GM12892 (cell line): Measurements from ENCODE around the gene PMEPA1.

ENCODE experiments used
- DNase-seq: peaks from one replicate; pipeline ENCODE4 v3.0.0; 2011; ENCODE audit not compliant: insufficient read length
- FAIRE-seq: peaks from 2 replicates; lab custom pipeline; 2011; peaks lifted over from hg19 to GRCh38; lab: Jason Lieb, UNC
- POLR2A ChIP-seq: IDR thresholded peaks from 2 replicates; pipeline ENCODE4 v1.6.1; 2011; ENCODE audit warnings: low read depth, low read length, control low read depth
- POLR2AphosphoS5 ChIP-seq: IDR thresholded peaks from 2 replicates; pipeline ENCODE4 v1.6.1; 2011; ENCODE audit warnings: low read depth, low read length, control low read depth
- TAF1 ChIP-seq: IDR thresholded peaks from 2 replicates; pipeline ENCODE4 v1.6.1; 2011; ENCODE audit warnings: low read depth, mild to moderate bottlenecking, control low read depth, low read length, borderline replicate concordance

Gene PMEPA1

DNA sequence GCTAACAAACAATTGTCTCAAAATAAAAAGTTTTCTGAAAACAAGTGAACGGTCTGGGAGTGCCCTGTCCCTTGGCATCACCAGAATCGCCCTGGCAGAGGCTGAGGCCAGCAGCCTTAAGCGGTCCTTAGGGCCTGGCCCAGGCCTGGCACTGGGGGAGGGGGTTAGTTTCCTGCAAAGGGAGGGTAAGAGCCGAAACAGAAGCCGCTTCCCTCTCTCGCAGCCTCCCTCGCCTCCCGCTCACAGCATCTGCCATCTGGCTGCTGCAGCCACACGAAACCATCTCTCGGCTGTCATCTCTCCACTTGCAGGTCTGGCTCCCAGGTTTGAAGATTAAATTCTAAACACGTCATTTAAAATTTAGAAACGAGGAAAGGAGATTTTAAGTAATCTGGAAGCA is 31.5 kb downstream of the PMEPA1 start:
- no peak for FAIRE-seq
- no peak for DNase-seq
- no peak for TF ChIP-seq POLR2A
- no peak for TF ChIP-seq POLR2AphosphoS5
- TF ChIP-seq TAF1 = no peak

GRCh38 chr20:57677584-57677982 is 32.2 kb downstream of the PMEPA1 start:
- DNase-seq (no peak), FAIRE-seq (no peak)
- TF ChIP-seq POLR2AphosphoS5 (no peak), TAF1 (no peak), POLR2A (no peak)

DNA sequence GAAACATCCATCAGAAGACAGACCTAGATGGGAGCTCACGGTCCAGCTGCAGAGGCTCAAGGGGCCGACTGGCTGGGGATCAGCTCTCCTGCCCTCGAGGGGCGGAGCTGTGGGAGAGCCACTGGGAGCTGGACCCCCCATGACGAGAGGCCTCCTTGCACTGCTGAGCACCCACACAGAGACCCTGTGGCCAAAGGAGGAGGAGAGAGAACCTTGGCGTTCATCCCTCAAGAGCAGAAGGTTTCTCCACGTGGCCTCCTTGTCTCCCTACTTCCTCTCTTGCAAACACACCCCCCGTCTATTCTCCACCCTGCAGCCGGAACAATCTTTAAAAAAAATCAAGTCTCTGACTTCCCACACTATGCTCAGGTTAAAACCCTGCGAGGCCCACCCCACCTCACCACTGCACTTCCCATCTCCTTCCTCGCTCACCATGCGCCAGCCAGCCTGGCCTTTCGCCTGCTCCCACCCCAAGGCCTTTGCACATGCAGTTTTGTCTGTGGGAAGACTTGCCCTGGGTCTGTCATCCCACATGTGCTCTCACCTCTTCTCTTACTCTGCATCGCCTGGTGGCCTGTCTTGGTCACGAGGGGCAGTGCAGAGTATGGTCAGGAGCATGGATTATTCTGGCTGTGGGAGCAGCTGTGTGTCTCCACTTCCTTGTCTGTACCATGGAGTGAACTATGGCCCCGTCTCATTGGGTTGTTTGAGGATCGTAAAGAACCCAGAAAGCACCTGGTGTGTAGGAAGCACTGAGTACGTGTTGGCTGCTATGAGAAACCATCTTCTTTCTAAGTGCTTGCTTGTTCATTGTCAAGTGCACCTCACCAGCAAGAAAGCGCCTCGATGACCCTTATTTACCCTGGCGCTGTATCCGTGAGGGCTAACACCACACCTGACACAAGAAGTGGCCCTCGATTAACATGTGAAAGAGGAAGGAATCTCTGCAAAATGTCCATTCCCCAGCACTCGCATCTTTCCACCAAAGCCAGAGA is 32.9 kb downstream of the PMEPA1 start:
- no peak for TF ChIP-seq POLR2A
- TF ChIP-seq TAF1 = no peak
- TF ChIP-seq POLR2AphosphoS5 = no peak
- no peak for DNase-seq
- no peak for FAIRE-seq

GRCh38 chr20:57675773-57676172 is 34.0 kb downstream of the PMEPA1 start:
- DNase-seq (no peak), FAIRE-seq (no peak)
- TF ChIP-seq POLR2AphosphoS5 (no peak), TAF1 (no peak), POLR2A (no peak)

GRCh38 chr20:57672953-57673575 is 36.8 kb downstream of the PMEPA1 start:
- no peak for FAIRE-seq
- no peak for TF ChIP-seq POLR2AphosphoS5
- TF ChIP-seq POLR2A = no peak
- no peak for TF ChIP-seq TAF1

DNA sequence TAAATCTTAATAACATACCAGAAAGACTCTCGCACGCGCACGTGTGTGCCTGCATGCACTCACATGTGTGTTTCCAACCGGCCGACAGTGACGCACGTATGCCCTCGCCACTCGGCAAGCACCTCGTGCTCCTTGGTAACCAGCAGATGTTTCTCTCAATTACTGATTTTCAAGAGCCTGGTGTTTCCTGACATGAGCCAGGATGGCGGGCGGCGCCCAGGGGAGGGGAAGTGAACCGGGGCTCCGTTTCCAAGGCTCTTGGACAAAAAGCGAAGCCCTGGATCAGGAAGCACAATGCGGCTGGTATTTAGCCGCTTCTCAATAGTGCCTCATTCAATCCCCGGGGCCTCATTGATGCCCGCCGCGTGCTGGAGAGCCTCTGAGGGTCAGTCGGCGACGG is 37.7 kb downstream of the PMEPA1 start:
- no peak for DNase-seq
- FAIRE-seq = no peak
- no peak for TF ChIP-seq POLR2AphosphoS5
- no peak for TF ChIP-seq TAF1
- TF ChIP-seq POLR2A = no peak

More at GRCh38 chr20:57672953-57673575, 36.8 kb downstream of the PMEPA1 start:
- DNase-seq = no peak

GRCh38 chr20:57671662-57672061 is 38.2 kb downstream of the PMEPA1 start:
- DNase-seq = no peak
- FAIRE-seq = no peak

DNA sequence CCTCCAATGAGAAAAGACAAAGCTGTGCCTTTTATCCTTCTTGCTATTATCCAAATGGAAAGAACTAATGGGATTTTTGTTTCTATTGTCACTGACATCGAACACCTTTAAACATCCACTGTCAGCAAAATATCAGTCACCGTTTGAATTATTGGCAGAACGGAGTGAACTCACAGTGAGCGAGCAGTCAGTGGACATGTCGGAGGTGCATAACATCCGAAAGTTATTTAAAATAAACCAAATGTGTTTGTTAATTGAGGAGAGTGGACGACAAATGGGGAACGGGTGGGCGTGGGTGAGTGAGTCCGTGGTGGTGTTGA is 38.8 kb downstream of the PMEPA1 start:
- no peak for DNase-seq
- no peak for FAIRE-seq
- TF ChIP-seq POLR2AphosphoS5 = no peak
- TF ChIP-seq POLR2A = no peak
- no peak for TF ChIP-seq TAF1

More at GRCh38 chr20:57671662-57672061, 38.2 kb downstream of the PMEPA1 start:
- TF ChIP-seq TAF1 (no peak), POLR2AphosphoS5 (no peak), POLR2A (no peak)

GRCh38 chr20:57670288-57671071 is 39.3 kb downstream of the PMEPA1 start:
- no peak for TF ChIP-seq TAF1
- no peak for TF ChIP-seq POLR2AphosphoS5
- TF ChIP-seq POLR2A = no peak
- DNase-seq (no peak), FAIRE-seq (no peak)

DNA sequence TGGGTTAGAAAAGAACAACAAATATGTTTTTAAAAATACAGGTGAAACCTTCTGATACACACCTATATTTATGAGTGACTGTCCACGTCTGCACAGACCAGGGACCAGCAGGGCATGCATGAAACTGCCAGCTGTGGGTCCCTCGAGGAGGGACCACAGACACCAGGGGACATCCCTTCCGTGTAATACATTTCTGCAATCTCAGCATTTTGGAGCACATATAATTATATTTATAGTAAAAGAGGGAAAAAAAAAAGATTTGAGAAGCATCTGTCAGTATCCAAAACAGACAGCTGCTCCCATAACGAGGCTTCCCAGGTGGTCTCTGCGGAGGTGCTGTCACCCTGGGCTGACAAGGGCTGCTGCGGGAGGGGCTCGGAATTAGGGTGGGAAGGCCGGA is 40.2 kb downstream of the PMEPA1 start:
- DNase-seq = no peak
- TF ChIP-seq POLR2AphosphoS5 (no peak), TAF1 (no peak), POLR2A (no peak)
- no peak for FAIRE-seq

DNA sequence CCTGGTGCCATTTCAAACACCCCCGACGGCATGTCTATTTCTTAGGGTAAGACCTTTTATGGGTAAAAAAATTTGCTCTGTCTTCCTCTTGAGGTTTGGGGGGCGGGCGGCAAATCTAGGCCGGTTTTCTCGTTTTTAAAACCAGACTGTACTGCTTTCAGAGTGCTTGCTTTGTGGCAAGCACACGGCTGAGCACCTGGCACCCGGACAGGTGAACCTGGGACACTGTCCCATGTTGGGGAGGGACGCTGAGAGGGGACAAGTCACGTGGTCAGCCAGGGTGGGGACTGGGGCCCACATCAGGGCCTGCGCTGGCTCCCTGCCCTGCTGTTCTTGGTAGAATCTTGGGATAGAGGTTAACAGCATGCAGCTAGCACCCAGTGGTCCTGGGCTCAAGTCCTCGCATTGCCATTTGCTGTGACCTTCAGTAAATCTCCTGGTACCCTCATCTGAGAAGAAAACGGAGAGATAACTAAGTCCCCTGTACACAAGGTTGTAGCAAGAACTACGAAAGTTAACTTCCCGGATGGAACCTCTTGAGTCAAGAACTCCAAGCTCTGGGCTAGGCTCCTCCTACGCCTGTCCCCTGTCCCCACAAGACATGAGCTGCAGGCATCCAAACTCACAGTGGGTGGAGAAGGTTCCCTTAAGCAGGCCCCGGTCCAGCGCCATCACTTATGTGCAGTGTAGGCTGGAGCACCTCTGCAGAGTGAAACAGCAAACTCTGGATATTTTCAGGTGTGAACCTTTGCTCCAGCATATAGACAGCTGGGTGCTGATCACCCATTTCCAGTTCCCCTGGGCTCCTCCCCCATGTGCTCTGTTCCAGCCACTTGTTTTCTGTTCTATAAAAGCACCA is 41.7 kb downstream of the PMEPA1 start:
- FAIRE-seq (no peak), DNase-seq (no peak)
- no peak for TF ChIP-seq TAF1
- no peak for TF ChIP-seq POLR2A
- TF ChIP-seq POLR2AphosphoS5 = no peak
